ENCODE results near the gene CHID1. TPM values are rescaled to one million over a fixed set of nuclear protein-coding genes. Genes with fewer than 3 reads are reported as not detected.

CHID1 gene
- total and polyA plus RNA-seq, 2 of the 8 experiments (the other 6 are each of a cell fraction or from before 2014, with no cell fraction given), result 81.2 to 88.5 TPM

- Histone ChIP-seq H3K36me3 (ENCODE audit: control insufficient read depth in 2 of 4, insufficient read depth in 4 of 4, low read length in 3 of 4) (peaks cover 0 to 12% (median 7%) of the 10 kb centered on the region in 4 experiments; a peak in 3 of 8 replicates), H2BK12ac (ENCODE audit: low read depth, low read length) (peak overlapping the region; percentile 68; the same call in 1 of the 2 replicates), H4K20me1 (replicated peaks in 1 of 2; ENCODE audit: control insufficient read depth in 1 of 2, insufficient read depth in 2 of 2, low read length in 2 of 2) (peaks cover 0 to 19% of the 10 kb centered on the region in 2 experiments), H3K4ac (replicated peaks; ENCODE audit: insufficient read length, low read depth, low read length) (no peak overlapping the region), H2BK120ac (replicated peaks; ENCODE audit: low read depth, low read length) (no peak overlapping the region), H3K27me3 (replicated peaks in 1 of 4; ENCODE audit: control insufficient read depth in 3 of 4, extremely low read depth in 1 of 4, insufficient read depth in 3 of 4, low read length in 3 of 4) (no peaks in the 10 kb centered on the region), H3K4me2 (ENCODE audit: insufficient read depth in 1 of 2, low read depth in 2 of 2, low read length in 2 of 2) (no peak overlapping the region), H3K23ac (ENCODE audit: insufficient read length) (no peak overlapping the region), H2BK5ac (ENCODE audit: low read depth, low read length) (no peak overlapping the region), H2AFZ (ENCODE audit: low read length) (no peak overlapping the region), H4K91ac (replicated peaks; ENCODE audit: insufficient read length, low read length) (no peak overlapping the region), H3K79me1 (ENCODE audit: low read depth, low read length) (no peaks in the 10 kb centered on the region), H2AK5ac (ENCODE audit: low read depth, low read length) (no peak overlapping the region), H3K79me2 (ENCODE audit: control insufficient read depth in 1 of 2, insufficient read depth in 2 of 2, low read length in 2 of 2) (no peaks in the 10 kb centered on the region), H4K8ac (ENCODE audit: extremely low read depth, insufficient read depth, low read length) (no peak overlapping the region), H2BK20ac (ENCODE audit: low read length) (no peak overlapping the region), H3K27ac (ENCODE audit: low read depth, low read length) (no peak overlapping the region), H3K4me1 (replicated peaks in 1 of 4; ENCODE audit: control insufficient read depth in 3 of 4, insufficient read depth in 4 of 4, low read length in 3 of 4) (peaks cover 0 to 5% (median 3%) of the 10 kb centered on the region in 4 experiments; a peak in 4 of 7 replicates), H3K18ac (ENCODE audit: extremely low read depth, low read length) (no peak overlapping the region), H2BK15ac (ENCODE audit: low read length) (no peak overlapping the region), H3K23me2 (ENCODE audit: low read depth, low read length) (no peaks in the 10 kb centered on the region), H3K56ac (replicated peaks; ENCODE audit: insufficient read length, low read depth, low read length) (no peak overlapping the region), H3K9ac (replicated peaks in 1 of 4; ENCODE audit: extremely low read depth in 1 of 4, low read depth in 3 of 4, low read length in 3 of 4) (no peak overlapping the region), H3K9me3 (ENCODE audit: insufficient read depth in 2 of 2, low read depth in 1 of 2, low read length in 1 of 2) (no peaks in the 10 kb centered on the region), H3K4me3 (ENCODE audit: extremely low read depth in 1 of 4, insufficient read depth in 2 of 4, low read depth in 3 of 4, low read length in 4 of 4) (no peak overlapping the region), H3K14ac (ENCODE audit: insufficient read length) (no peak overlapping the region), H4K5ac (ENCODE audit: insufficient read length, low read depth, low read length) (no peak overlapping the region)
- ChIA-PET POLR2A (ENCODE audit: partially characterized antibody) (interaction anchor here (0.7 to 2.0 kb wide), 11 partner anchors 18 to 122 kb away, joined by 3 to 8 read pairs (median 4); partner anchors contain the start of gene PNPLA2), CTCF (ENCODE audit: partially characterized antibody) (interaction anchor here (0.6 to 4.8 kb wide), 15 partner anchors 10 to 99 kb away, joined by 3 to 20 read pairs (median 3); no protein-coding TSS in a partner anchor)
- FAIRE-seq (no peak), DNase-seq (ENCODE audit: low read depth in 1 of 2, low spot score in 2 of 2) (no peak)
- 84% methylated on average over 16 of the region's 27 CpGs; no CpG with 5 or more reads in 1 of the 2 experiments for WGBS, 2 experiments (ENCODE audit: extremely low coverage in 1 of 2, insufficient coverage in 1 of 2, insufficient read length in 1 of 2, insufficient replicate concordance in 2 of 2, low coverage in 1 of 2, low lambda C conversion rate in 2 of 2, missing lambda C conversion rate in 1 of 2)
- TF ChIP-seq TAF7 (optimal IDR thresholded peaks at IDR 0.05; ENCODE audit: borderline replicate concordance, low read depth, low read length) (no peak), SIN3A (conservative IDR thresholded peaks at IDR 0.05 in 1 of 2, IDR thresholded peaks at IDR 0.05 in 1 of 2; ENCODE audit: low read depth in 1 of 2, low read length in 2 of 2) (no peak), SUZ12 (IDR thresholded peaks at IDR 0.05; ENCODE audit: low read length) (no peak), NRF1 (IDR thresholded peaks at IDR 0.05; ENCODE audit: low read depth, low read length) (no peak), MAFK (IDR thresholded peaks at IDR 0.05; ENCODE audit: low read depth, low read length) (no peak), POLR2A (IDR thresholded peaks at IDR 0.05; ENCODE audit: control extremely low read depth in 1 of 2, low read depth in 2 of 2, low read length in 2 of 2) (no peak), EP300 (IDR thresholded peaks at IDR 0.05; ENCODE audit: borderline replicate concordance in 1 of 2, low read depth in 2 of 2, low read length in 2 of 2) (no peak), CEBPB (IDR thresholded peaks at IDR 0.05; ENCODE audit: low read depth, low read length) (no peak)
These were observed 19.6 kb downstream of the CHID1 start for GRCh38 chr11:890794-891540.
